ENCODE results near the gene RHOXF2B. TPM values are rescaled to one million over a fixed set of nuclear protein-coding genes. Genes with fewer than 3 reads are reported as not detected.
"Not testable (repeated sequence)": the region's sequence is repeated elsewhere in the genome, so short reads cannot be mapped to it uniquely, and the experiment has no call there.

RHOXF2B gene
- total RNA-seq, 3 donors from 2014 or later (not counting 1 experiment from before 2014, with no cell fraction given) = not detected

DNA sequence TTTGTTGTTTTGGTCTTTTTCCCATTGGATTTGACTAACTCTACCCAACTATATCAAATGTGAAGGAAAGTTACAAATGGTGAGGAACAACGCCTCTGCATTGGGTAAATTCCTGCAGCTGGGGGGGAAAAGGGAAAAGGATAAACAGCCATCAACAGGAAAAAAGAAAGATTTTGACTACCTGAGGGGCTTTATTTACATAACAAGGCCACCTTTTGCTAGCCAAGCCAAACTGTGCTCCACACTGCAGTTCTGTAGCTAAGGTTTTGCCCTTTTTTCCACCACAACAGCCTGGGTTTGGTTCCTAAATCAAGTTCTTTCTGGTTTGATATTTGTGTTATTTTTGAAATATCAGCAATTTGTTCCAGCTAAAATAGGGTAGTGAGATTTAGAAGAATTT lies 40.8 kb downstream of the RHOXF2B start:
- no peak overlapping the region for H3K4me3 ChIP-seq (ENCODE audit: low read length)
- H3K27me3 Mint-ChIP-seq (ENCODE audit: low read depth in 2 of 2) = peaks cover 0 to 10% of the 10 kb centered on the region in 2 donors

DNA sequence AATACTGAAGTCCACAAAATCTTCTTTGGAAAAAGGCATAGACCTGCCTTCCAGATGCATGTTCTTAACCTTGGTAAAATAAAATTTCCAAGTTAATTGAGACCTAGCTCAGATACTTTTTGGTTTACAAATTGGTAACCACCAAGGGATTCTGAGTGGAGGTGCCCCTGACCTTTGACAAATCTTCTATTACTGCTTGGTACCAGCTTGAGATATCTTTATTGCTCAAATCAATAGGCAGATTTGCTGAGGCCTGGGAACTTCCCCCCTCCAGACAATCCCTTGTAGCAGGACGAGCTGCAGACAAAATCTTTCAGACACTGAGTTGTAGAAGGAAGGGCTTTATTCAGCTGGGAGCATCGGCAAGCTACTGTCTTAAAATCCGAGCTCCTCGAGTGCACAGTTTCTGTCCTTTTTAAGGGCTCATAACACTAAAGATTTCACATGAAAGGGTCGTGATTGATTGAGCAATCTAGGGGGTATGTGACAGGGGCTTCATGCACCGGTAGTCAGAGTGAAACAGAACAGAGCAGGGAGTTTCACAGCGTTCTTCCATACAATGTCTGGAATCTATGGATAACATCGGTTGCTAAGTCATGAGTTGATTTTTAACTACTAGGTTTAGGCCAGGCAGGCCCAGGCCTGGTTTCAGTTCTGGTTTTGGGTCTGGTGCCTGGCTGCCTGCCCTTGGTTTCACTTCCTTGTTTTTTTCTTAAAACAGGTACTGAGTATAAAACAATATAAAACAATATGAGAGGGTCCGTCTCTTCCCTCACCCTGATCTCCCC lies 41.8 kb downstream of the RHOXF2B start:
- not testable (repeated sequence) for H3K4me3 ChIP-seq (ENCODE audit: low read length); H3K27ac Mint-ChIP-seq

More for the DNA sequence above, 40.8 kb downstream of the RHOXF2B start:
- no peak for DNase-seq
- intact Hi-C loops (cut with micrococcal nuclease) = no loop called here
- no peaks in the 10 kb centered on the region for H3K4me1 ChIP-seq (ENCODE audit: control insufficient read depth, insufficient read depth, low read length)
- H3K4me3 Mint-ChIP-seq = no peak overlapping the region
- TF ChIP-seq, protein P1, sequence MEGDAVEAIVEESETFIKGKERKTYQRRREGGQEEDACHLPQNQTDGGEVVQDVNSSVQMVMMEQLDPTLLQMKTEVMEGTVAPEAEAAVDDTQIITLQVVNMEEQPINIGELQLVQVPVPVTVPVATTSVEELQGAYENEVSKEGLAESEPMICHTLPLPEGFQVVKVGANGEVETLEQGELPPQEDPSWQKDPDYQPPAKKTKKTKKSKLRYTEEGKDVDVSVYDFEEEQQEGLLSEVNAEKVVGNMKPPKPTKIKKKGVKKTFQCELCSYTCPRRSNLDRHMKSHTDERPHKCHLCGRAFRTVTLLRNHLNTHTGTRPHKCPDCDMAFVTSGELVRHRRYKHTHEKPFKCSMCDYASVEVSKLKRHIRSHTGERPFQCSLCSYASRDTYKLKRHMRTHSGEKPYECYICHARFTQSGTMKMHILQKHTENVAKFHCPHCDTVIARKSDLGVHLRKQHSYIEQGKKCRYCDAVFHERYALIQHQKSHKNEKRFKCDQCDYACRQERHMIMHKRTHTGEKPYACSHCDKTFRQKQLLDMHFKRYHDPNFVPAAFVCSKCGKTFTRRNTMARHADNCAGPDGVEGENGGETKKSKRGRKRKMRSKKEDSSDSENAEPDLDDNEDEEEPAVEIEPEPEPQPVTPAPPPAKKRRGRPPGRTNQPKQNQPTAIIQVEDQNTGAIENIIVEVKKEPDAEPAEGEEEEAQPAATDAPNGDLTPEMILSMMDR (IDR thresholded peaks at IDR 0.05) = no peak
- no peaks in the 10 kb centered on the region for H3K9me3 ChIP-seq (ENCODE audit: control insufficient read depth, insufficient read depth, low read length)
- no peaks in the 10 kb centered on the region for H3K27me3 ChIP-seq (ENCODE audit: control insufficient read depth, insufficient read depth, low read length)
- no peak for ATAC-seq
- no peaks in the 10 kb centered on the region for H3K36me3 Mint-ChIP-seq
- no peaks in the 10 kb centered on the region for H3K36me3 ChIP-seq (ENCODE audit: control insufficient read depth, insufficient read depth, low read length)
- WGBS (ENCODE audit: insufficient coverage) = no CpG with 5 or more reads among the region's 1 CpG
- H3K27ac Mint-ChIP-seq = no peak overlapping the region
- H3K9me3 Mint-ChIP-seq = no peaks in the 10 kb centered on the region
- no peaks in the 10 kb centered on the region for H3K4me1 Mint-ChIP-seq
- H3K27ac ChIP-seq (ENCODE audit: low read length) = no peak overlapping the region

DNA sequence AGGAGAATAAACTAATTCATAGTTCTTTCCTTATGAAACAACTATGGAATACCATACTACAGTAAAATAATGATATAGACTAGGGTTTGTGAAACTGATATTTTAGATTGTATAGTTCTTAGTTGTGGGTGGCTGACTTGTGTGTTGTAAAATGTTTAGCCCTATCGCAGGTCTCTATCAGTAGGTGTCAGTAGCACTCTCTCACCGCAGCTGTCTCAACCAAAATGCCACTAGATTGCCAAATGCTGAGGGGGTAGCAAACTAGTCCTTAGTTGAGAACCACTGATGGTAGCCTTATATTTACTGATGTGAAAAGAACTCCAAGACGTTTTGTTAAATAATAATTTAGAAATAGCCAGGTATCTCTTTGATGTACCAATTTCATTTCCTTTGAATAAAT lies 48.1 kb downstream of the RHOXF2B start:
- no peaks in the 10 kb centered on the region for H3K9me3 Mint-ChIP-seq
- TF ChIP-seq, protein P1 (IDR thresholded peaks at IDR 0.05) = no peak
- H3K9me3 ChIP-seq (ENCODE audit: control insufficient read depth, insufficient read depth, low read length) = no peaks in the 10 kb centered on the region
- no peak overlapping the region for H3K27ac Mint-ChIP-seq
- H3K36me3 Mint-ChIP-seq = no peaks in the 10 kb centered on the region
- no peaks in the 10 kb centered on the region for H3K4me1 Mint-ChIP-seq
- WGBS (ENCODE audit: insufficient coverage) = 60% methylated on average over 1 of the region's 3 CpGs
- no peaks in the 10 kb centered on the region for H3K4me1 ChIP-seq (ENCODE audit: control insufficient read depth, insufficient read depth, low read length)
- H3K36me3 ChIP-seq (ENCODE audit: control insufficient read depth, insufficient read depth, low read length) = no peaks in the 10 kb centered on the region
- no peaks in the 10 kb centered on the region for H3K27me3 ChIP-seq (ENCODE audit: control insufficient read depth, insufficient read depth, low read length)
- no peak for DNase-seq
- H3K27ac ChIP-seq (ENCODE audit: low read length) = no peak overlapping the region
- H3K27me3 Mint-ChIP-seq (ENCODE audit: low read depth in 2 of 2) = peaks cover 3 to 24% of the 10 kb centered on the region in 2 donors
- intact Hi-C loops (cut with micrococcal nuclease) = no loop called here
- no peak overlapping the region for H3K4me3 ChIP-seq (ENCODE audit: low read length)
- H3K4me3 Mint-ChIP-seq = no peak overlapping the region
- peak; percentile 47 to 86 (median 57) for ATAC-seq

More for the DNA sequence above, 41.8 kb downstream of the RHOXF2B start:
- H3K4me1 Mint-ChIP-seq; ATAC-seq; H3K9me3 ChIP-seq (ENCODE audit: control insufficient read depth, insufficient read depth, low read length); H3K4me1 ChIP-seq (ENCODE audit: control insufficient read depth, insufficient read depth, low read length); H3K27ac ChIP-seq (ENCODE audit: low read length); H3K36me3 Mint-ChIP-seq; H3K27me3 ChIP-seq (ENCODE audit: control insufficient read depth, insufficient read depth, low read length); H3K4me3 Mint-ChIP-seq; H3K27me3 Mint-ChIP-seq (ENCODE audit: low read depth in 2 of 2); intact Hi-C loops (cut with micrococcal nuclease); DNase-seq; H3K36me3 ChIP-seq (ENCODE audit: control insufficient read depth, insufficient read depth, low read length); H3K9me3 Mint-ChIP-seq: not testable (repeated sequence)
- WGBS (ENCODE audit: insufficient coverage) = 43% methylated on average over 3 of the region's 9 CpGs

DNA sequence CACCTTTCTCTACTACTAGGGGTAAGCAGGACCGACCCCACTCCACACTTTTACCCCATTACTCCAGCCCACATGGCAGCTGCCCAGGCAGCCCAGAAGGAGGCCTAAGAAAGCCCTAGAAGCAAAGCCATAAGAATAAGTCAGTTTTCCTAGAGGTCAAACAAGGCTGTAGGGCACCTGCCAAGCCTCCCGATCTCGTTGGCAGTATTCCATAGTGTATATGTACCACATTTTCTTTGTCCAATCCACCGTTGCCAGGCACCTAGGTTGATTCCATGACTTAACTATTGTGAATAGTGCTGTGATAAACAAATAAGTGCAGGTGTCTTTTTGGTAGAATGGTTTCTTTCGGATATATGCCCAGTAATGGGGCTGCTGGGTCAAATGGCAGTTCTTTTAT lies 54.2 kb downstream of the RHOXF2B start:
- Histone ChIP-seq H3K27me3 (ENCODE audit: control insufficient read depth, insufficient read depth, low read length) (no peaks in the 10 kb centered on the region), H3K4me1 (ENCODE audit: control insufficient read depth, insufficient read depth, low read length) (no peaks in the 10 kb centered on the region), H3K36me3 (ENCODE audit: control insufficient read depth, insufficient read depth, low read length) (no peaks in the 10 kb centered on the region), H3K4me3 (ENCODE audit: low read length) (no peak overlapping the region), H3K27ac (ENCODE audit: low read length) (no peak overlapping the region), H3K9me3 (ENCODE audit: control insufficient read depth, insufficient read depth, low read length) (no peaks in the 10 kb centered on the region)
- H3K4me1 Mint-ChIP-seq = no peaks in the 10 kb centered on the region
- WGBS (ENCODE audit: insufficient coverage) = 88% methylated on average over 1 of the region's 5 CpGs
- ATAC-seq = no peak
- H3K4me3 Mint-ChIP-seq = no peak overlapping the region
- no peak overlapping the region for H3K27ac Mint-ChIP-seq
- DNase-seq = no peak
- intact Hi-C loops (cut with micrococcal nuclease) = no loop called here
- H3K36me3 Mint-ChIP-seq = no peaks in the 10 kb centered on the region
- H3K9me3 Mint-ChIP-seq = no peaks in the 10 kb centered on the region
- H3K27me3 Mint-ChIP-seq (ENCODE audit: low read depth in 2 of 2) = peaks cover 11 to 20% of the 10 kb centered on the region in 2 donors
- TF ChIP-seq, protein P1 (IDR thresholded peaks at IDR 0.05) = no peak

Measured in natural killer cell (primary cell).